ENCODE measurements around the gene ADISSP. TPM values are rescaled to one million over a fixed set of nuclear protein-coding genes. Genes with fewer than 3 reads are reported as not detected.

The ADISSP gene
- total and polyA plus RNA-seq, 2 of the 8 experiments (the other 6 are each of a cell fraction or from before 2014, with no cell fraction given), result 111 to 141 TPM

DNA sequence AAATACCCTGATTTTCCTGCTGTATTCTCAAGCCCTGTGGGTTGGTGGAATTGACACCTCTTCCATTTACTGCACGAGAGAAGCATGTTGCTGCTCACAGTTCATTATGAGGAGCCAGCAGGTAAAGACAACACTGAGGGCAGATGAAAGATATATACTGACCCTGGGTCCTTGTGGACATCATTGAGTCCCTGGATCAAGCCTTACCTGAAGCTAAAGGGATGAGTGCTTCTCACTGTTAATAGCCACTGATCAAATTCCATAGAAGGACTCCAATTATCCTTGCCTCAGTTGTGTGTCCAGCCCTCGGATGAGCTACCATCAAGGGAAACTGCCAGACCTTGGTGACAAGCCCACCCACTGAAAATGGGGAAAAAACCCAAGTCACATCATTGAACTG is 47.5 kb downstream of the ADISSP start:
- Histone ChIP-seq H3K23me2 (ENCODE audit: low read depth, low read length) (no peaks in the 10 kb centered on the region), H3K18ac (ENCODE audit: extremely low read depth, low read length) (no peak overlapping the region), H3K23ac (ENCODE audit: insufficient read length) (no peak overlapping the region), H3K4ac (replicated peaks; ENCODE audit: insufficient read length, low read depth, low read length) (no peak overlapping the region), H2BK12ac (ENCODE audit: low read depth, low read length) (no peak overlapping the region), H3K56ac (replicated peaks; ENCODE audit: insufficient read length, low read depth, low read length) (no peak overlapping the region), H2BK5ac (ENCODE audit: low read depth, low read length) (no peak overlapping the region), H2BK20ac (ENCODE audit: low read length) (no peak overlapping the region), H4K5ac (ENCODE audit: insufficient read length, low read depth, low read length) (no peak overlapping the region), H3K9ac (replicated peaks in 1 of 4; ENCODE audit: extremely low read depth in 1 of 4, low read depth in 3 of 4, low read length in 3 of 4) (no peak overlapping the region), H3K14ac (ENCODE audit: insufficient read length) (no peak overlapping the region), H4K20me1 (replicated peaks in 1 of 2; ENCODE audit: control insufficient read depth in 1 of 2, insufficient read depth in 2 of 2, low read length in 2 of 2) (no peaks in the 10 kb centered on the region), H3K9me3 (ENCODE audit: insufficient read depth in 2 of 2, low read depth in 1 of 2, low read length in 1 of 2) (no peaks in the 10 kb centered on the region), H3K36me3 (ENCODE audit: control insufficient read depth in 2 of 4, insufficient read depth in 4 of 4, low read length in 3 of 4) (no peaks in the 10 kb centered on the region), H2AK5ac (ENCODE audit: low read depth, low read length) (no peak overlapping the region), H3K79me1 (ENCODE audit: low read depth, low read length) (no peaks in the 10 kb centered on the region), H3K27me3 (replicated peaks in 1 of 4; ENCODE audit: control insufficient read depth in 3 of 4, extremely low read depth in 1 of 4, insufficient read depth in 3 of 4, low read length in 3 of 4) (no peaks in the 10 kb centered on the region), H3K4me3 (ENCODE audit: extremely low read depth in 1 of 4, insufficient read depth in 2 of 4, low read depth in 3 of 4, low read length in 4 of 4) (no peak overlapping the region), H4K91ac (replicated peaks; ENCODE audit: insufficient read length, low read length) (no peak overlapping the region), H2BK15ac (ENCODE audit: low read length) (no peak overlapping the region), H4K8ac (ENCODE audit: extremely low read depth, insufficient read depth, low read length) (no peak overlapping the region), H3K79me2 (ENCODE audit: control insufficient read depth in 1 of 2, insufficient read depth in 2 of 2, low read length in 2 of 2) (no peaks in the 10 kb centered on the region), H3K4me1 (replicated peaks in 1 of 4; ENCODE audit: control insufficient read depth in 3 of 4, insufficient read depth in 4 of 4, low read length in 3 of 4) (no peaks in the 10 kb centered on the region), H2AFZ (ENCODE audit: low read length) (no peak overlapping the region), H2BK120ac (replicated peaks; ENCODE audit: low read depth, low read length) (no peak overlapping the region), H3K4me2 (ENCODE audit: insufficient read depth in 1 of 2, low read depth in 2 of 2, low read length in 2 of 2) (no peak overlapping the region), H3K27ac (ENCODE audit: low read depth, low read length) (no peak overlapping the region)
- no peak for DNase-seq (ENCODE audit: low read depth in 1 of 2, low spot score in 2 of 2)
- ChIA-PET POLR2A (ENCODE audit: partially characterized antibody) (interaction anchor here (0.7 to 1.9 kb wide), 8 partner anchors 10 to 50 kb away, joined by 3 to 7 read pairs (median 4); partner anchors contain the start of gene HSPA12B), CTCF (ENCODE audit: partially characterized antibody) (interaction anchor here (1.0 to 42.0 kb wide), 8 partner anchors 7 to 66 kb away, joined by 3 to 1432 read pairs (median 6); partner anchors contain the start of genes ADAM33 and CENPB)
- WGBS, 2 experiments (ENCODE audit: extremely low coverage in 1 of 2, insufficient coverage in 1 of 2, insufficient read length in 1 of 2, insufficient replicate concordance in 2 of 2, low coverage in 1 of 2, low lambda C conversion rate in 2 of 2, missing lambda C conversion rate in 1 of 2), result 81% methylated on average over 2 of the region's 2 CpGs; no CpG with 5 or more reads in 1 of the 2 experiments
- TF ChIP-seq KDM4A (IDR thresholded peaks at IDR 0.05; ENCODE audit: low read depth, low read length, severe bottlenecking) (no peak), KDM1A (IDR thresholded peaks at IDR 0.05; ENCODE audit: borderline replicate concordance, low read length) (peak; percentile 68; the same call in 1 of the 2 replicates)
- FAIRE-seq, result no peak
